Measurements from ENCODE around the gene MCIDAS. TPM values are rescaled to one million over a fixed set of nuclear protein-coding genes. Genes with fewer than 3 reads are reported as not detected.

Gene MCIDAS
- total RNA-seq, 4 donors from 2014 or later: not detected

DNA sequence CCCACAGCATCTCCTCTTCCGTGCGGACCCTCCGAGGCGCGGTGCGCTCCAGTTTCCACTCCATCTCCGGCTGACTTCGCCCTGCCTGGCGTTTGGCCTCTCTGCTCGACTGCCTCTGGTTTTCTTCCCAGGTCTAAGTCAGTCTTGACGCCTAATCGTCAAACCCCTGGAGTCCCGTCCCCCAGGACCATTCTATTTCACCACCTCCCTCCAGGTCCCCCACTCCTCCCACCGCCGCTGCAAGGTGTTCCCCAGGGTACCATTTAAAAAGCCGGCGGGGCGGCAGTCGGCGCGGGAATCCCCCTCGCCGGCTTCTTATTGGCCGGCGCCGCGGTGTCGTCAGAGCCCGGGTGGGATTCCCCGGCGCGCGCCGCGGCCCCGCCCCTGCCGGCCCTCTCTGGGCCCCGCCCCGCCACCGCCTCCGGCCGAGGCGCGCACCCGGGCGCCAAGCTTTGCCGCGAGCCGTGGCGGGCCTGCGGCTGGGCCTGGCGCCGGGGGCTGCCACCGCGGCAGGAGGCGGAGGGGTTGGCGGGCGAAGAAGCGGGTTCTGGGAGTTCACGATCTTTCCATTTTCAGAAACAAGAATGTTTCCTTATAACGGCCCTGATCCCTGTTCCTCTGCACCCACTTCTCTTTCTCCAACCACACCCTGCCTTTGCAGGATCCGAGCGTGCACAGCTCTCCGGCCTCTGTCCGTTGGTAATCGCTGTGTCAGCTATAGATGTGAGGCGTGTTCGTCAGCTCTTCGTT lies 54.0 kb downstream of the MCIDAS start, which contains the start of gene CDC20B:
CDC20B (minus strand) TSS at position 241 of the 750 bp plus-strand sequence; CDS start at position 64, 177 bp downstream.
- WGBS, 2 donors: 0 to 1% methylated on average over 39 to 65 of the region's 69 CpGs
- H3K27me3 ChIP-seq: peaks cover 0 to 48% of the 10 kb centered on the region in 2 donors
- H3K36me3 ChIP-seq: no peaks in the 10 kb centered on the region
- no peak for TF ChIP-seq POLR2A (IDR thresholded peaks at IDR 0.05)
- no peak for TF ChIP-seq EP300 (IDR thresholded peaks at IDR 0.05)
- TF ChIP-seq, protein P1, sequence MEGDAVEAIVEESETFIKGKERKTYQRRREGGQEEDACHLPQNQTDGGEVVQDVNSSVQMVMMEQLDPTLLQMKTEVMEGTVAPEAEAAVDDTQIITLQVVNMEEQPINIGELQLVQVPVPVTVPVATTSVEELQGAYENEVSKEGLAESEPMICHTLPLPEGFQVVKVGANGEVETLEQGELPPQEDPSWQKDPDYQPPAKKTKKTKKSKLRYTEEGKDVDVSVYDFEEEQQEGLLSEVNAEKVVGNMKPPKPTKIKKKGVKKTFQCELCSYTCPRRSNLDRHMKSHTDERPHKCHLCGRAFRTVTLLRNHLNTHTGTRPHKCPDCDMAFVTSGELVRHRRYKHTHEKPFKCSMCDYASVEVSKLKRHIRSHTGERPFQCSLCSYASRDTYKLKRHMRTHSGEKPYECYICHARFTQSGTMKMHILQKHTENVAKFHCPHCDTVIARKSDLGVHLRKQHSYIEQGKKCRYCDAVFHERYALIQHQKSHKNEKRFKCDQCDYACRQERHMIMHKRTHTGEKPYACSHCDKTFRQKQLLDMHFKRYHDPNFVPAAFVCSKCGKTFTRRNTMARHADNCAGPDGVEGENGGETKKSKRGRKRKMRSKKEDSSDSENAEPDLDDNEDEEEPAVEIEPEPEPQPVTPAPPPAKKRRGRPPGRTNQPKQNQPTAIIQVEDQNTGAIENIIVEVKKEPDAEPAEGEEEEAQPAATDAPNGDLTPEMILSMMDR (IDR thresholded peaks at IDR 0.05): no peak
- H3K4me3 ChIP-seq: peak within 1 kb of the TSS; percentile 46 to 54 (median 48)
- peak; percentile 28 to 39 for DNase-seq (ENCODE audit: low spot score in 2 of 2)
- peak within 1 kb of the TSS in 1 of 4 donors; percentile 62 for H3K27ac ChIP-seq
- no peaks in the 10 kb centered on the region for H3K9me3 ChIP-seq
- H3K4me1 ChIP-seq: peaks cover 0 to 38% (median 18%) of the 10 kb centered on the region in 4 donors

DNA sequence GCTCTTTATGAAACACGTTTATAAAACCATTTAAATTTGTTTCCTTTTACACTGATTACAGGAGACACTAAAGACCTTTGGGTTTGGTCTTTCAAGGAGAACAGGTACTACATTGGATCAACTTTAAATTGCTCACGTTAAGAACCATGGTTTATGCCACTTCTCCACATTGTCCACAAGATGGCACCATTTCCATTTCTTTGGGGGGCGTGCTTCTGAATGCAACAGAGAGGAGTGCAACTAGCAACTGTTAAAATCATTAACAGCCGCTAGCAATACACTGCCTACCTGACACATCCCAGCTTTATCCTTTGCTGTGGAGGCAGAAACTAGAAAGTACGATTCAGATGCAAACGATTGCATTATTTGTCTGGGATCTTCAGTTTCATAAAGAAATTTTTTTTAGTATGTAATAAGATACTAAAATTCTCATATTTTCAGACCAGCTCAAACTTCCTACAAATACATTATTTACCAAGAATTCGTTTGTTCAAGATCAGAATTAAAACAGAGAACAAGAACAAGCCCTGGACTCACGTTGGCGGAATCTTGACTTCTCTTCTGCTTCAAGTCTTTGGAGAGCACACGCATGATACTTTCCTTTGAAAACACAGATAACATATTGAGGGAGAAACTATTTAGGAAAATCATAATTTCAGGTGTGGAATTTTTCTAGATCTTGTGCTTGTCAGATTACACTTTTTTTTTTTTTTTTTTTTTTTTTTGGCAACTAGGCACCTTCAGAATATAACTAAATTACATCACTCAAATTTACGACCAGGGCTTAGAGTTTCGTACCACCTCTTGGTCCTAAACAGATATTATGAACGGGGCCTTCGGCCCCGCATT lies 54.8 kb downstream of the MCIDAS start:
- peak in 1 of 2 donors; percentile 29 for DNase-seq (ENCODE audit: low spot score in 2 of 2)
- 5% methylated on average over 15 of the region's 15 CpGs for WGBS, 2 donors

DNA sequence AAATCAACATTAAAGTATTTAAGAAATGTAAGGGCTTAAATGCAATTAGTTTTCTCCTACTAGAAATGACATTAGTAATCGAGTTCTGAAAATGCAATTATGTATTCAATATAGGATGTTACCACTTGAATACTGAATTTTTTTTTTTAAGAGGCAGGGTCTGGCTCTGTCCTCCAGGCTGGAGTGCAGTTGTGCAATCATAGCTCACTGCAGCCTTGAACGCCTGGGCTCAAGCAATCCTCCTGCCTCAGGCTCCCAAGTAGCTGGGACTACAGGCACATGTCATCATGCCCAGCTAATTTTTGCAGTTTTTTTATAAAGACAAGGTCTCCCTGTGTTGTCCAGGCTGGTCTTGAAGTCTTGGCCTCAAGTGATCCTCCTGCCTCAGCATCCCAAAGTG lies 55.6 kb downstream of the MCIDAS start:
- H3K9me3 ChIP-seq: no peaks in the 10 kb centered on the region
- H3K27me3 ChIP-seq: peaks cover 0 to 33% of the 10 kb centered on the region in 2 donors
- H3K4me3 ChIP-seq: no peak overlapping the region
- H3K4me1 ChIP-seq: peaks cover 0 to 31% (median 15%) of the 10 kb centered on the region in 4 donors
- DNase-seq (ENCODE audit: low spot score in 2 of 2): no peak
- peaks cover 0 to 13% (median 0%) of the 10 kb centered on the region in 3 donors for H3K36me3 ChIP-seq
- no peak overlapping the region for H3K27ac ChIP-seq
- WGBS, 2 donors: 35 to 42% methylated on average over 2 of the region's 2 CpGs
- TF ChIP-seq, protein P1 (IDR thresholded peaks at IDR 0.05): no peak
- TF ChIP-seq POLR2A (IDR thresholded peaks at IDR 0.05) (no peak), EP300 (IDR thresholded peaks at IDR 0.05) (no peak)

More for the DNA sequence above, 54.8 kb downstream of the MCIDAS start:
- Histone ChIP-seq H3K27ac (peak overlapping the region in 1 of 4 donors; percentile 2), H3K36me3 (peaks cover 0 to 6% (median 0%) of the 10 kb centered on the region in 3 donors), H3K27me3 (peaks cover 0 to 40% of the 10 kb centered on the region in 2 donors), H3K9me3 (no peaks in the 10 kb centered on the region), H3K4me3 (peak overlapping the region in 3 of 4 donors; percentile 46 to 54 (median 49)), H3K4me1 (peaks cover 0 to 38% (median 18%) of the 10 kb centered on the region in 4 donors)
- TF ChIP-seq, protein P1 (IDR thresholded peaks at IDR 0.05): peak; percentile 69 to 83 (median 74)
- TF ChIP-seq EP300 (IDR thresholded peaks at IDR 0.05) (peak in 1 of 2 donors; percentile 13), POLR2A (IDR thresholded peaks at IDR 0.05) (no peak)

Small RNAs within 50 kb of the gene (small RNA-seq; reads per million reads assigned to genes)
- gene MIR449A (not detected), gene MIR449B (not detected), gene MIR449C (0.28 reads per million)

Other genes with a start within 250 kb of the MCIDAS start
- gene ESM1, start 241.7 kb downstream of the MCIDAS start, total RNA-seq: under 1 TPM in 1 of 4 donors, not detected in 3; 0.39 TPM
- gene GZMK, start 203.1 kb downstream of the MCIDAS start, total RNA-seq: 1 to 10 TPM in 1 of 4 donors, under 1 TPM in 1, not detected in 2; 0.78 to 1.5 TPM
- gene GZMA, start 124.7 kb downstream of the MCIDAS start, total RNA-seq: under 1 TPM in 1 of 4 donors, not detected in 3; 0.90 TPM
- 10 to 100 TPM; 12.0 to 26.7 (median 19.5) TPM for gene GPX8, start 67.1 kb downstream of the MCIDAS start, total RNA-seq
- gene CDC20B, start 54.1 kb downstream of the MCIDAS start, total RNA-seq: not detected
- under 1 TPM in 2 of 4 donors, not detected in 2; 0.30 to 0.87 TPM for gene CCNO, start 6.3 kb upstream of the MCIDAS start, total RNA-seq
- gene DHX29, start 80.4 kb upstream of the MCIDAS start, total RNA-seq: 10 to 100 TPM; 22.9 to 28.5 (median 27.5) TPM
- gene MTREX, start 80.7 kb upstream of the MCIDAS start, total RNA-seq: 10 to 100 TPM; 52.4 to 95.1 (median 60.7) TPM

All from tibial nerve (tissue), 4 donors.